ENCODE data around the gene PLSCR3.

PLSCR3 gene

DNA sequence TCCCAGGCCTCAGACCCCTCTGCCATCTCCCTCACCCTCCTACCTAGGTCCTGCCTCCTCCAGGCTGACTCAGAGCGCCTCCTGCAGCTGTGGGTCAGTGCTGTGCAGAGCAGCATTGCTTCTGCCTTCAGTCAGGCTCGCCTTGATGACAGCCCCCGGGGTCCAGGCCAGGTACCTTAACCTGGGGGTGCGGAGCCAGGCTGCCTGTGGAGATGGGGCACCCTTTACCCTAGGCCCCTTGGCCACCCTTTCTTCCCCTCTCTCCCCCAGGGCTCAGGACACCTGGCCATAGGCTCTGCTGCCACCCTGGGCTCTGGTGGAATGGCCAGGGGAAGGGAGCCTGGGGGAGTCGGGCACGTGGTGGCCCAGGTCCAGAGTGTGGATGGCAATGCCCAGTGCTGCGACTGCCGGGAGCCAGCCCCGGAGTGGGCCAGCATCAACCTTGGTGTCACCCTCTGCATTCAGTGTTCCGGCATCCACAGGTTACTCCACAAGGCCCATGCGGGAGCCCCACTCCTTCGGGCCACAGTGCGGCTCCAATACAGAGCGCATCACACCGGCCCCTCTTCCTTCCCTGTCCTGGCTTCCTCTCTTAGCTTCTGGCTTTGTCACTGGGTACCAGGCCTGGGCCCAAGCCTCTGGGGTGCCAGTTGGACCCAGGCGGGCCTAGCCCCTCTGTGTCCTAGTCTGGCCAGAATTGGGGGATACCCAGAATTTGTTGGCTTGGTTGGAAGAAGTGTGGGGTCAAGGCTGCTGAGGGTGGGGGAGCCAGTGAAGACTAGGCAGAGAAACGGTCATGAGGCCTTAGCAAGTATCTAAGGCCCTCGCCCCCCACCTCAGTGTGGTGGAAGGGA, 47.3 kb downstream of the PLSCR3 start:
- no peak for DNase-seq

DNA sequence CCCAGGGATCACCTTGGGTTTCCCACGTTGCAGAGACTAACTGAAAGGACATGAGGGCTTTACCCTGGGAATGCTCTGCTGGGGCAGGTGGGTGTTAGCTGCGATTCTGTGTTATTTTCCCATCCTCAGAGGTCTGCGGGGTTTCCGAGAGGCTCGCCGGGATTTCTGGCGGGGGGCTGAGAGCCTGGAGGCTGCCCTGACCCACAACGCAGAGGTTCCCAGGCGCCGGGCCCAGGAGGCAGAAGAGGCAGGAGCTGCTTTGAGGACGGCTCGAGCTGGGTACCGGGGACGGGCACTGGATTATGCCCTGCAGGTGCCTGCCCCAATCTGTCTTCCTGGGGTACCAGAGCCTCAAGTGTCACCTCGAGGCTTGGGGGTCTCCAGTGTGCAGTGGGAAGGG, 51.1 kb downstream of the PLSCR3 start:
- DNase-seq: no peak

DNA sequence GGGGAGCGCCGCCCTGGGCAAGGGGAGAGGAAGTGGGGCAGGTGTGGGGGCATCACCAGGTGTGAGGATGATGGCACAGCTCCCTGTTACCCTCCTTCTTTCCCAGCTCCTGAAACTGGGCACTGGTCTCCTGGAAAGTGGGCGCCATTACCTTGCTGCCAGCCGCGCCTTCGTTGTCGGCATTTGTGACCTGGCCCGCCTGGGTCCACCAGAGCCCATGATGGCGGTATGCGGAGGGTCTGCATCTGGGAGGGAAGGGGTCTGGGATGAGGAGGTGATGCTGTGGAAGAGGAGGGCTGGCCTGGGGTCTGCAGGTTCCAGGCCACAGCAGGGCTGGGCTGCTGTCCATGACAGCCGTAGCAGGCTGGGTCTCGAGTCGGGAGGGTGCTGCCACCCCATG, 52.5 kb downstream of the PLSCR3 start:
- DNase-seq: no peak

DNA sequence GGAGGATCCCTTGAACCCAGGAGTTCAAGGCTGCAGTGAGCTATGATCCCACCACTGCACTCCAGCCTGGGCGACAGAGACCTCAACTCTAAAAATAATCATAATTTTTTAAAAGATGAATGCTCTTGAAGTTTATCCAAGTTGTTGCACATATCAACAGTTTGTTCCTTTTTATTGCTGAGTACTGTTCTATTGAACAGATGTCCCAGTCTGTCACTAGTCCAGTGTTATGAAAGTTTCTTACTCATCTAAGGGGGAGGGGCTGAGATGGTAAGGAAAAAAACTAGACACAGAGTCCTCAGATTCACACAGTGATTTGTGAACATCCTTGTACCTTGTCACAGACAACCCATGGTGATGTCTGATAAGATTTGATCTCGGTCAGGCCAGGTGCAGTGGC, 54.1 kb downstream of the PLSCR3 start:
- DNase-seq: no peak
